ENCODE data around the gene SETBP1.
A peak's percentile ranks its signal among the peaks of the same experiment; 100 is the strongest.

SETBP1 gene

DNA sequence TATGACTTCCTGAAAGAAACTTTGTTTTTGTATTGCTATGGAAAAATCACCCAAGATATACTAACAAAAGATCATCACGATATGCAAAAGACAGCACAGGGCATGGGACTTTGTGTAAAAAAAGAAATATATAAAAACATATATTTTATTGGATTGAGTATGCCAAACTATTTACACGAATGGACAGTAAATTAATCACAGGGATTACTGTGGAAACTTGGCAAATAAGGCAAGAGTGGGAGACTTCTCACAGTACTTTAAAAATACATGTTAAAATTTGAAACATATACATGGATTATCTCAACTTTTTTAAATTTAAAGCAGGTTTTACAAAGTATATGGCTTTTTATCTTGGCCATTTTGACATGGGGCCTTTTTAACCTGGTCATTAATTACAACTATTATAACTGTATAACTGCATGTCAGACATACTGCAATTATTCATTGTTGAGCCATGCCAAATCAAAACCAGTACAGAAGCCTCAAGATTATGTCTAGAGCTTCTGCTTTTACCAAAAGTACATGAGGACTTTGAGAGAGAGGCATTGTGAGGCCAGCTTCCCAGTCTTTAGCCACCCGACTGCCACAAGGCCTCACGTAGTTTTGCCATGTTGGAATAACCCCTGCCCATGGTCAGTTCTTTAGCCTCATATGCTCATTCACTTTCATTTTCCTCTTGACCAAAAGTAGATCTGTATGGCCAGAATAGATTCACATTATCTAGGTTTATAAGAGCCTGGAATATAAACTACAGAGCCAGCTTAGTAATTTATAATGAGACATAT is 419.8 kb downstream of the SETBP1 start:
- DNase-seq: no peak

DNA sequence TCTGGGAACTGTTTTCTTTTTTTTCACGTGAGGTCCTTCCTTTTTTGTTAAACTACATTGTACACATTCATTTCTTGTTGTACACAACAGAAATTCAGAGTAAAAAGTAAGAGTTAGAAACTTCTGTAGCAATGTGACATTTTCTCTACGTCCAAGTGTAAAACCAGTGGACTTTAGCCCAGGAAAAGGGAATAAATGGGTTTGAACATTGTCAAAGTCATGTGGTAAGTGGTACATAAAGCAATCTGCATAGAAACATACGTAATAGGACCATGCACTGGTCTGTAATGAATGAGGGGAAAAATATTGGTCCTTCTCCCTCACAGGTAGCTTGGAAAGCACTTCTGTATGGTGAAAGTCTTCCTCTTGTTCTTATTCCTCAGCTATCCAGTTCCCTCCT is 421.4 kb downstream of the SETBP1 start:
- no peak for DNase-seq

DNA sequence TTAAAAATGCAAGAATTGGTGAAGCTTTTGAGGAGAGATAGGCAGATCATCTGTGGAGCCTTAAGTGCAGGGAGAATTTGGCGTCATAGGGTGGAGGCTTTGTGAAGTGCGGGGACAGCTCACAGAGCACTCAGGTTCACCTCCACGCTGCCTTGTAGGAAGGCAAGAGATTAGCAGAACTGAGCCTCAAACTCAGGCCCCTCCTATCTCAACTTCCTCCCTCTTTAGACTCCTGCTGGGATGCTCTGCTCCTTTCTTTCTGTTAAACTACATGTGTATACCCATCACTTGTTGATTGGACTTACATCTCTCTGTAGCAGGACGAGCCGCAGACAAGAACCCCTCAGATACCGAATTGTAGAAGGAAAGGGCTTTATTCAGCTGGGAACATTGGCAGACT is 422.2 kb downstream of the SETBP1 start:
- no peak for DNase-seq

DNA sequence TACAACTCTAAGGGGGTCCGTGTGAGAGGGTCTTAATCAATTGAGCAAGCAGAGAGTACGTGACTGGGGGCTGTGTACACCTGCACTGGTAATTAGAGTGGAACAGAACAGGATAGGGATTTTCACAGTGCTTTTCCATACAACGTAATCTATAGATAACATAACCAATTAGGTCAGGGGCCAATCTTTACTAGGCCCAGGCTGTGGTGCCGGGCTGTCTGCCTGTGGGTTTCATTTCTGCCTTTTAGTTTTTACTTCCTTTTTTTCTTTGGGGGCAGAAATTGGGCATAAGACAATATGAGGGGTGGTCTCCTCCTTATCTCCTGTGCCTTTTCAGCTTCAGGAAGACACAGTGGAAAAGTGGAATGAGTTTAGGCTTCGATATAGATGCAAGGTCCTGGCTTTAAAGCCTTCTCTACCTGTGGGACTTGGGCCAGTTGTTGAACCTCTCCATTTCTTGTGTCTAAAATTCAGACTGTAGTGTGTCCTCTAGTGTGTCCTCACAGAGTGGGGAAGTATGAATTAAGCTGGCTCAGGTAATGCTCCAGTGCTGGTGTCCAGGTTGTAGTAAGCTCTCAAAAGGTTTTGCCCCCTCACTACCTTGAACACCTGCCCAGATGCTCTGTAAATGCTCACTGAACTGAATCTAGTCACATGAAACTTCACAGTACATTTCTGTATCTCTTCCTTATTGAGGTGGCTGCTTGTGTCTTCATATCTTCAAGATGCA is 422.8 kb downstream of the SETBP1 start:
- DNase-seq: no peak

DNA sequence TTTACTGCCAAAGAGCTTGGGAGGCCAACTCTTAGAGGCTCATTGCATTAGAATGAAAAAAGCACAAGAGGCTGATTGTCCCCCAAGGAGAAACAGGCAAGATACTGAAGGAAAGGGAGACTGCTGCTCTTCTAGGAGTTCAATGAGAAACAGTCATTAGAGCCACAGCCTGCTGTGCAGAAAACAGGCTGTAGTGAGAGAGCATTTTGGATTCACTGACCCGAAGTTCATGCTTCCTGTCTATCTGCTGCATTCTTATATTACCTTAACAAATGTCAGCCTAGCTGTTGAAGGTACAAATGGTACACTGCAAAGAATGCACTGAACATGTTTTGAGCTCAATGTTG is 423.3 kb downstream of the SETBP1 start:
- no peak for DNase-seq

DNA sequence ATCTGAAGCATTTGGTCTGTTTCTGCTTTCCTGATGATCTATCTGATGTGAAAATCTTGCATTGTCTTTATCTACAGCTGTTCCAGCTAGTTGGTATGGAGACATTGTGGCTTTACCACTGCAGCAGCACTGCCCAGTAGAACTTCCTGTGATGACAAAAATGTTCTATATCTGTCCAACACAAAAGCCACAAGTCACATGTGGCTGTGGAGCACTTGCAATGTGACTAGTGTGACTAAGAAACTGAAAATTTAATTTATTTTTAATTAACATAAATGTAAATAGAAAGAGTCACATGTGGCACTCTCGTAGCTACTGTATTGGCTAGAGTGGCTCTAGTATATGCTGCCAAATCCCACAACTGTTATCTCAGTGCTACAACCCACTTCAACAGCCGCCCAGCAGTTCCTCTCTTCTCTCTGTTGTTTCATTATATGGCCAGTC is 425.7 kb downstream of the SETBP1 start:
- DNase-seq: peak; percentile 50

DNA sequence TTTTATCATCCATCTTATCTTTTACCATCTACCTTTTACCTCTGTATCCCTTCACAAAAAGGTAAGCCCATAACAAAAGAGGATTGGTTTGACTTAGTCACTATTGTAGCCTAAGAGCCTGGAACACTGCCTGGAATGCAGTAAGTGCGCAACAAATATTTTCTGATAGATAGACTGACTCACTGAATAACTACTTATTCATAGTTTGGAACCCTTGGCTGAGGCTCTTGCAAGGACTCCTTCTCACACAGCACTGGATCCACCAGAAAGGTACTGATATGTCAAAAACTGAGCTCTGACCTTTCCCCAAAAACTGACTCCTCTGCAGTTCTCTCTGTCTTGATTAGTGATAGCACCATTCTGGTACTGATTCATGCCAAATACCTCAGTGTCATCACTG is 426.7 kb downstream of the SETBP1 start:
- DNase-seq: no peak

DNA sequence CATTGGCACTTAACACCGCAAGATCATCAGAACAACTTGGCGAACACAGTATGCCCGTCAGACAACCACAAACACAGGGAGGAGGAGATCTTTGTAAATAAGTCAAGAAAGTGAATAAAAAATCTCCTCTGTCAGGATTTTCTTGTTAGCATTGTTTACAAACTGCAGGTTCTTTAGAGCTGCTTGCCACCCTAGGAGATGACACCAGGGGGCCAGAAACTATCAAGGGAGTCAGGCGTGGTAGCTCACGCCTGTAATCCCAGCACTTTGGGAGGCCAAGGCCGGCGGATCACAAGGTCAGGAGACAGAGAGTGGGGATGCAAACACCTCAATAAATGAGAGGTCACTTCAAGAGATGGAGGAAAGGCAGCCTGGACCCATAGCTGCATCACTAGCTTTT is 428.1 kb downstream of the SETBP1 start:
- no peak for DNase-seq

DNA sequence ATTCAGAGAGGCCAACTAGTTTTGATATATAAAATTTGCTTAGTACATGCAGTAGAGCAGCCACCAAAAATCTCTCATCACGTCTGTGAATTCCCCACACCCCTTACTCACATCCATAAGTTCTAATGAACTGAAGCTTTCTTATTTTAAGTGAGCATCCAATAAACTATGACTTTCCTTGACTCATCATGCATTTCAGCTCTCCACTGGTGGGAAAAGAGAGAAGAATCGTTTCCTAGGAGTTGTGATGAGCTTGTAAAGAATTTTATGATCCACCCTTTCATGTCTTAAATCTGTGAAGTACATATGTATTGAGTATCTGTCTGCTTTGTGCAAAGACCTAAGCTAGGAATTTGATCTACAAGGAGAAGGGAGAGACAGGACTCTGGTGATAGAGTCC is 428.6 kb downstream of the SETBP1 start:
- DNase-seq: no peak

DNA sequence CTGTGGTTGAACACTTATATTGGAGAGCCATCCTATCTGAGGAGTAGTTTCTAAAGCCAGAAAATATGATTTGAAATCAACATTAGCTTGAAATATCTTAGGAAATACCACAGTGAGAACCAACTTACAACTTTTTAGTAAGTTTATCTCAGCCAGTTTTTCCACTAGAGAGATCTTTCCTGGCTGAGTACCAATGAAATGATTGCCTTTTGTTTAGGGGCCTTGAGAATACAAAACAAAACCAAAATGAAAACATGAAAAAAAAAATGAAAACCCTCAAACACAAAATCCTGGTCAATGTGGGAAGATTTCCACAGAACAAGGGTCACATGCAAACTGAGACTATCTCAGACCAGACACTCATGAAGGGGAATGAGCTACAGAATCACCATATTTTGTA is 429.0 kb downstream of the SETBP1 start:
- DNase-seq: no peak

DNA sequence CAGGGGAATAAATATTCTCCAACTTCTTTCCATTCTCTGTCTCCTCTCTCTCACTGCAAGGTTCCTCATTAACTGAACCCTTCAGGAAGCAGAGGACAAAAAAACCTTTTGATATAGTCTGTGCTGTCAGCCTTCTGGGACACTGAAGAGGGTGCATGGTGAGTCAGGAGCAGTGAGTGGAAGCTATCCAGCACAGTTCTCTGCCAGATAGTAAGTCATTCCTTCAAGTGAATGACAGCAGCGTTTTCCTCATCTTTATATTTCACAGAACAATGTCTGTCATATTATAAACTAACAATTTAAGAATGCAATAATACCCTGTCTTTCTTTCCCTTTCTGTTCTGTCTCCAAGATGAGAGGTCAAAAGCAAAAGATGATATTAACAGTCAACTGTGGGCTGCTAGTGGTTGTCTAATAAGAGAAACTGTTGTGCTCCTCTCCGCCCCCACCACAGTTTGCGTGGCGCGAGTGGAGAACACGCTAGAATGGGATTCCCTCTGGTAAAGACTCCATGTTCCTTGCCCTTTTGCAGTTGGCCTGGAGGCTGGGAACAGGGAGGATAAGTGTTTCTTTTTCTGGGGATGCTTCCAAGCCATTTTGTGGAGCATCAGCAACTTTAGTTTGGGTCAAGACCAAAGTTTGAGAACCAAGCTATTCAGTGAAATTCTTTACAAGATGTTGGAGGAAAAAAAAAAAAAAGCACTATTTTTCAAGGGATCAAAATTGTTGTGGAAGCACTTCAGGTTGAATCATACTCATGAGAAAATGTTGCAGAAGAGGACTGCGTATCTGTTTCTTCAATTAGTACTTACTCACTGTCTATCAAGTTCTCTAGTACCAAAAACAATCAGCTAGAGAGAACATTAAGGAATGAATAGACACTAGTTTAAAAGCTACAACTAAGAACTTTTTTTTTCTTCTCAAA is 430.2 kb downstream of the SETBP1 start:
- DNase-seq: no peak

DNA sequence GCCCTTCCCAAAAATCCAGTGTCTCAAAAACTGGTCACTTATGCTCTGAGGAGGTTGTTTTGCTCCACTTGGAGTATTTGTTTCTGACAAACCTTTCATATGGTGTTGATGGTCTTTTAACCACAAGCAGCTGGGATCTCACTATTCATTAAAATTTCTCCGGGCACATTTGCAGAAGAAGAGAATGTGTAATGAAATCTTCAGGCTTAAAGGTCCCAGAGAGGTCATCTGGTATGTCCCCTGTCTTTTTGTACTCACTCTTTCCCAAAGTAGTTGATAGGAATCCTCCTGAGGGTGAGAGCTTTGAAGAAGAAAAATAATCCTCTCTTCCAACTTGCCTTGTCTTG is 430.8 kb downstream of the SETBP1 start:
- no peak for DNase-seq

DNA sequence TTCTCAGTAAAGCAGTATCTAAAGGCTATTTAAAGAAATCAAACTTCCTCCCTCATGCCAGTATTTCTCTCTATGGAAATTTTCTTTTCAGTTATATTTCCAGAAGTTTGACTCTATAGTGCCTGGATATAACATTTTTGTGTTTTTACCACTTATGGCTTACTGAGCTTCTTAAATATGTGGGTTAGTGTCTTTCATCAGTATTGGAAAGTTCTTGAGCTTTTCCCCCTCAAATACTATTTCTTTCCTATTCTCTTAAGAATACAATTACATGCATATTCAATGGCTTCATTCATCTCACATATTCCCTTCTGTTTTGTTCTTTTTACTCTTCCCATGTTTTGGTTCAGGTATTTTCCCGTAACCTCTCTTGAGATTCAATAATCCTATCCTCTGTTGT is 432.0 kb downstream of the SETBP1 start:
- no peak for DNase-seq

DNA sequence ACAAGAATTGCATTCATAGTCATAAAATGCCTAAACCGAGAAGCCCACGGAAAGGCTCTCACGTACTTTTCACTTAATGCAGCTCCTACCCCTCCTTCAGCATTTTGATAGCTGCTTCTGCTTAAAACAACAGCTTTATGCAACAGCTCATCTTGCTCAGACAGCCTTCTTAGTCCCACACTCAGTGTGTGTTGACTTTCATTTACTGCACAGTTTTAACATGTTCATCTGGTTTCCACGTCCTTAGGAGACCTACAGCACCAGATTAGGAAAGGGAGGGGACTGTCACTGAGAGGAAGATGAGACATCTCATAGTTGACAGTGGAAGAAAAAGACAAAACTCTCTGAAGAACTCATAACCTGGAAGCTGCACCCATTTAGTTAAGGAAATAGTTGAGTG is 435.4 kb downstream of the SETBP1 start:
- no peak for DNase-seq
